GM19240 (cell line): ENCODE measurements around the gene TRPT1.
"Not testable (repeated sequence)": the region's sequence is repeated elsewhere in the genome, so short reads cannot be mapped to it uniquely, and the experiment has no call there.

Experiments
- DNase-seq: peaks from one replicate; pipeline ENCODE4 v3.0.0; 2011; ENCODE audit warnings: low spot score; ENCODE audit not compliant: insufficient read length

The TRPT1 gene

DNA sequence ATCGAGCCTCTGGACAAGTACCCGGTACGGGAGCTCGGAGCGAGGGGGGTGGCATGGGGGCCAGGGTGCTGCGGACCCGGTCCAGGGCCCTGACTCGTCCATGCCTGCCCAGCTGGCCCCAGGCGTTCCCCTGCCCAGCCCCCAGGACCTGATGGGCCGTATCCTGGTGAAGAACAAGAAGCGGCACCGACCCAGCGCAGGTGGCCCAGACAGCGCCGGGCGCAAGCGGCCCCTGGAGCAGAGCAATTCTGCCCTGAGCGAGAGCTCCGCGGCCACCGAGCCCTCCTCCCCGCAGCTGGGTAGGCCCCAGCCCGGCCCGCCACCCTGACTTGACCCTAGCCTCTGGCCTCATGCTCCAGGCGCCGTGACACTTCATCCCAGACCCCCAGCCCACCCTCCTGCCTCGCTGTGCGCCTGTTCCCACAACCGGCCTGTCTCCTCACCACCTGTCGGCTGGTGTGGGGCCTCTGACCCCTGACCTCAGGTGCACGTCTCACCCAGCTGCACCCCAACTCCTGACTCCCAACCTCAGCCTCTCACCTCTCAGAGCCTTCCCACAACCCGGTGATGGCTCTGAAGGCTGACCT, 33.1 kb upstream of the TRPT1 start:
- DNase-seq, result no peak

DNA sequence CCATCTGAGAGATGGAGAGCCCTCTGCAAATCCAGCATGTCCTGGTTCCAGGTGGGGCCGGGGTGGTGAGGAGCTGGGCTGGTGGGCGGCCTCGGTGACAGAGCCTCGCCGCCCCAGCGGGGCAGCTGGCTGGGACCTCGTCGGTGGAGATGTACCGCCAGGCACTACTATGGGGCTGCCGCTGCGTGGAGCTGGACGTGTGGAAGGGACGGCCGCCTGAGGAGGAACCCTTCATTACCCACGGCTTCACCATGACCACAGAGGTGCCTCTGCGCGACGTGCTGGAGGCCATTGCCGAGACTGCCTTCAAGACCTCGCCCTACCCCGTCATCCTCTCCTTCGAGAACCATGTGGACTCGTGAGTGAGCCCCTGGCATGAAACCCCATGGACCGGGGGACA, 32.4 kb upstream of the TRPT1 start:
- DNase-seq, result no peak

DNA sequence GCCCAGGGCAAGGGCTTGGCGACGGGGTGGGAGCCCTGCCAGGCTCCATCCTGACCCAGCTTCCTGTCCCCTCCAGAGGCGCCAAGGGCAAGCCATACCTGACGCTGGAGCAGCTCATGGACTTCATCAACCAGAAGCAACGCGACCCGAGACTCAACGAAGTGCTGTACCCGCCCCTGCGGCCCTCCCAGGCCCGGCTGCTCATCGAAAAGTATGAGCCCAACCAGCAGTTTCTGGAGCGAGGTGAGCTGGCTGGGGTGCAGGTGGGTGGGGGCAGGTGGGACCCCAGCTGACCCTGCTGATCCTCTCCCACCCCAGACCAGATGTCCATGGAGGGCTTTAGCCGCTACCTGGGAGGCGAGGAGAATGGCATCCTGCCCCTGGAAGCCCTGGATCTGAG, 30.3 kb upstream of the TRPT1 start:
- DNase-seq, result no peak

DNA sequence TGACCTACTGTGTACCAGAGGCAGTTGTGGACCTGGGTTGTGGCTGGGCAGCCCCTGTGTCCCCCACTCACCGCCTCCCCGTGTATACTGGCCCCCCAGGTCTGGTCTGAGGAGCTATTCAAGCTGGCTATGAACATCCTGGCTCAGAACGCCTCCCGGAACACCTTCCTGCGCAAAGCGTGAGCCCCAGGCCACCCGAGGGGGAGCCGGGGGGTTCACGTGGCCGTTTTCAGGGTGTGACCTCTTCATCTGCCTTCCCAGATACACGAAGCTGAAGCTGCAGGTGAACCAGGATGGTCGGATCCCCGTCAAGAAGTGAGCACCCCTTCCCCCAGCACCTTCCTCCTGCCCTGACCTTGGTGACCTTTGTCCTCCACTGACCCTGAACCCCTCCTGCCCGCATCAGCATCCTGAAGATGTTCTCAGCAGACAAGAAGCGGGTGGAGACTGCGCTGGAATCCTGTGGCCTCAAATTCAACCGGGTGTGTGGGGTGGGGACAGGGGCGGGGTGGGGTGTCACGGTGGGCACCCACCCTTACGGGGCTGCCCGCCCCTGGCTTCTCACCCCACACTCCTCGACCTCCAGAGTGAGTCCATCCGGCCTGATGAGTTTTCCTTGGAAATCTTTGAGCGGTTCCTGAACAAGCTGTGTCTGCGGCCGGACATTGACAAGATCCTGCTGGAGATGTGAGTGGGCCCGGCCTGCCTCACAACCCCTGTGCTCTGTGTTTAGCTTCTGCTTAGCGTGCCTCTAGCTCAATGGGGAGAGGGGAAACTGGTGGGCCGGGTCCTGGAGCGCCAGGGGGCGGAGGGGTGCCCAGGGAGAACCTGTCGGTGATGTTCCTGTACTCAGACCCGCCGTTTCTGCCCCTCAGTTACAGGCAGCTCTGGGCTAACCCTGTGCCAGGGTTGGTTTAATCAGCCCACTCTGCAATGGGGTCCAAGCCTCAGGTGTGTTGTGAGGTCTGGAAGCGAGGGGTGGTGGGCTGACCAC, 29.4 kb upstream of the TRPT1 start:
- no peak for DNase-seq

DNA sequence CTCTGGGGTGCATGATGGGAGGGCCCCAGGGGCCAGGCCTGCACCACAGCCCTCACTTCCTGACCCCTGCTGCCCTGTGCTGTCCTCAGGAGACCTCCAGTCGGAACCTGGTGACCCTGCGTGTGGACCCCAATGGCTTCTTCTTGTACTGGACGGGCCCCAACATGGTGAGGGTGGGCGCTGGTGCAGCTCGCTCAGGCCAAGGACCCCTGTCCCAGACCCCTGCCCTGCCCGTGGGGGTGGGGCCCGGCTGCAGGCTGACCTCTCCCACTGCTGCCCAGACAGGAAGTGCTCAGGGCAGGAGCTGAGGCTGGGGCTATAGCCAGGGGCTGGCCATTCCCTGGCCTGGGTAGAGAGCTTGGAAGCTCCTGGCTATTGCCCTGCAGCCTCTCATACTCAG, 28.3 kb upstream of the TRPT1 start:
- DNase-seq, result no peak

DNA sequence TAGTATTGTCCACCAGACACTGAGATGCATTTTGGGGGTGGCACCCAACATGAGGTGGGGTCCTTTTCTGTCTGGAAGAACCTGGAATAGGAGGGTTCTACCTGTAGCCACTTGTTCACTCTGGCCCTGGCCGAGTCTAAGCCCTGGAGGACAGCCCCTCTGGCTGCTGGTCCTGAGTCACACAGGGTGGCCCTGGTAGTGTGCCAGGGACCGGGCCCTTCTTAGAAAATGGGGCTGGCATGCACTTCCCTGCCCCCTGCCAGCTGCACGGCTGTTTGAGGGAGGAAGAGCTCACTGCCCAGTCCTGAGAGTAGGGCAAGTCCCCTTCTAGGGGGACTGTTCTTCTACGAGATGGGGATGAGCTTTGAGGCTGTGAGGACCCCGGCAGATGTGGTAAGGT, 27.5 kb upstream of the TRPT1 start:
- DNase-seq, result no peak

DNA sequence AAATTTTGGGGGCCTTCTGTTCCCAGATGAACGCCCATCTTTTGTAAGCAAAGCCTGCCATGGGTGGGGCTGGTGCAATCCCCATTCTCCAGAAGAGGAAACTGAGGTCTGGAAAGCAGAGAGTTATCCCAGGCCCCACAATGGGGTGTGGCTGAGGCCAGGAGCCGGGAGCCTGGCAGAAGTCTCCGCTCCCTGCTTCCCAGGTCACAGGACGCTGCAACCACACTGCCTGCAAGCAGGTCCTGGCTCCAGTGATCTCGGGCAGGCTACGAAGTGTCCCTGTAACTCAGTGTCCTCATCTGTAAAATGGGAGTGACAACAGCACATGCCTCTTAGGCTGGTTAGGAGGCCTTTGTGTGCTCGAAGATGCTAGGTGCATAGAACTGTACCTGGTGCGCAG, 27.1 kb upstream of the TRPT1 start:
- DNase-seq, result no peak

DNA sequence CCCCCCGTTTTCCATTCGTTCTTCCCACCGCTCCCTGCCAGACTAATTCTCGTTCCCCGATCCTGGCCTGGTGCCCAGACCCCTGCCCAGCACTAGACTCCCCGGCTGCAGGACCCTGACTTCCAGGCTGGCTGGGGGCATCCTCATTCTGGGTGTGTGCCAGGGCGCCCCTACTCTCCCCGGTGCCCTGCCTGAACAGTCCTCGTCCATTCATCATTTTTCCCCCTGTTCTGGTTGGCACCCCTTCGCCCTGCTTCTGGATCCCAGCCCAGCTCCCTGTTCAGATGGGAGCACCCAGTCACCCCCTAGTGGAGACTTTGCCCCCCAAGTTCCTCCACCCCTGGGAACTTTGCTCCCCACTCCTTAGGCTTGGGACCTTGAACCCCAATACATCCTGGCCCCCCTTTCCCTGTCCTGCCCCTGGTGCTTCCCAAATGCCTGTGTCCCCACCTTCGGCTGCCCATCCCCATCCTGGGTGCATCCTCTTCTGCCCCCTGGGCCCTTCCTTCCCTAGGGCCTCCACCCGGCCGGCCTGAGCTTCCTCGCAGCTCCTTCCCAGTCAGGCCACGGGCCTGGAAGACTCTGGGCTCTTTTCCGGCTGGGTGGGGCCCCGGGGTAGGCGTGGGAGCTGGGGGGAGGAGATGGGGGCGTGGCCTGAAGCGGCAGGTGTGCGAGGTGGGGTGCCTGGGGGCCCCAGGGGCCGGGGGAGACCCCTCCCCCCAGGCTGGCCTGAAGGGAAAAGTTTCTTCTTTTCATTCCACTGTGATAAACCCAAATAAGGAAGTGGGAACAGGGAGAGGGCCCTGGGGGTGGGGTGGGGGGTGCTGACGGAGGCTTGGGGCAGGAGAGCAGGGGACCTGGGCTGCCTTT, 26.3 kb upstream of the TRPT1 start:
- DNase-seq, result no peak

DNA sequence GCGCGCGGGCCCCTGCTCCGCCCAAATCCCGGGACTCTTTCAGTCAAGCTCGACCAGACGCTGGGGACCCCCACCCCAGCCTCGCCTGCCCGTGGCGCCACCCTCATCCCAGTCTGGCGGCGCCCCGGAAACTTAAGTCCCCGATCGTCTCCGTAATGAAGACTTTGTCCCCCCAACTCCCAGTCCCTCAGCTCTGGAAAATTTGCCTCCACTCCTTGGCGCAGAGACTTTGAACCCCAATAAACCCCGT, 25.7 kb upstream of the TRPT1 start:
- DNase-seq, result no peak

DNA sequence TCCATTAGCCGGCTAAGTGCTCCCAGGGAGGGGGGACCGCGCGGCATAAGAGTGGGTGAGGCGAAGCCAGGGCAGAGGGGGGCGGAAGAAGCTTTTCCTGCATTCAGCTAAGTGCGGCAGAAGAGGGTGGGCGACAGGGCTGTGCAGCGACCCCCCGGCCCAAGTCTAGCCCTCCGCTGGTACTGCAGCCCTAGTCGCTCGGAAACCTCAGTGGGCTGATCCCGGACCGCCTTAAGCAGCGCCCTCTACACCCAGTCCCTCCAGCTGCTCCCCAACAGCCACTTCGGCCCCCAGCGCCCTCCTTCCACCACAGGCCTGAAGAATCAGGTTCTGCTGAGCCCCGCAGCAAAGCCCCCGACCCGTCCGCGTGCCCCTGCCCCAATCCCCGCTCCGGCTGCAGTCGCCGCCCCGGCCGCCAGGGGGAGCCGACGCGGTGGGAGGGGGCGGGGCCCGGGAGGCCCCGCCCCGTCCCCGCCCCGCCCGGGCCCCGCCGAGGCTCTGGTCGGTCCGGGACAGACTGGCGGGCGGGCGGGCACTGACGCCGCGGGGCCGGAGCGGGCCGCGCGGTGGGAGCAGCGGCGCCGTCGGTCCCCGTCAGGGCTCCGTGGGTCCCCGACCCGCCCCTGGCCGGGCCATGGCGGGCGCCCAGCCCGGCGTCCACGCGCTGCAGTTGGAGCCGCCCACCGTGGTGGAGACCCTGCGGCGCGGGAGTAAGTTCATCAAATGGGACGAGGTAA, 25.2 kb upstream of the TRPT1 start, which contains the start of gene PLCB3:
Gene PLCB3 (plus strand): TSS at position 515 of the 737 bp plus-strand sequence. CDS start 120 bp downstream, at position 635.
- peak; percentile 79 for DNase-seq

DNA sequence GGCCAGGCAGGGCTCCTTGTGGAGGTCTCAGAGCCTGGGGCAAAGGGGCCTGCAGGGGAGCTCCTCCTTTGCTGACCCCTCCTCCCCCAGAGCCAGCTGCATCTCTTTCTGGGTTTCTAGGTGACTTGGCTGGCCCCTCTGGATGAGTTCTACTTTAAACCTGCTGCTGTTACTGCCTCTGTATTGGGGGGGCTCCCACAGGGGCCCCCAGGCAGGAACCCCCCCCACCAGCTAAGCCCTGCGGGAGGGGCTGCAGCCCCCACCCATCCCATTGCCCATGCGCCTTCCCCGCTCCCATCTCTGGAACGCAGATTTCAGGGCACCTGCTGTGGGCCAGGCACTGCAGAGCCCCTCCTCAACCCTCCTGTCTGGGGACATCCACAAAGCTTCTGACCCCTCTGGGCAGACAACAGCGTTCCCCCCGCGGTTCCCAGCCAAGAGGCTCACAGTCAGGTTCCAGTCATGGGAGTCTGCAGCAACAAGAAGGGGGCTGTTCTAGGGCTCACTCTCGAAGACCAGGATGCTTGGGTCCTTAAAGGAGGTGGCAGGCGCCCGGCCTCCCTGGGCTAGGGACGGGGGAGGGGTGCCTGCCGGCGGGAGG, 24.5 kb upstream of the TRPT1 start:
- no peak for DNase-seq

DNA sequence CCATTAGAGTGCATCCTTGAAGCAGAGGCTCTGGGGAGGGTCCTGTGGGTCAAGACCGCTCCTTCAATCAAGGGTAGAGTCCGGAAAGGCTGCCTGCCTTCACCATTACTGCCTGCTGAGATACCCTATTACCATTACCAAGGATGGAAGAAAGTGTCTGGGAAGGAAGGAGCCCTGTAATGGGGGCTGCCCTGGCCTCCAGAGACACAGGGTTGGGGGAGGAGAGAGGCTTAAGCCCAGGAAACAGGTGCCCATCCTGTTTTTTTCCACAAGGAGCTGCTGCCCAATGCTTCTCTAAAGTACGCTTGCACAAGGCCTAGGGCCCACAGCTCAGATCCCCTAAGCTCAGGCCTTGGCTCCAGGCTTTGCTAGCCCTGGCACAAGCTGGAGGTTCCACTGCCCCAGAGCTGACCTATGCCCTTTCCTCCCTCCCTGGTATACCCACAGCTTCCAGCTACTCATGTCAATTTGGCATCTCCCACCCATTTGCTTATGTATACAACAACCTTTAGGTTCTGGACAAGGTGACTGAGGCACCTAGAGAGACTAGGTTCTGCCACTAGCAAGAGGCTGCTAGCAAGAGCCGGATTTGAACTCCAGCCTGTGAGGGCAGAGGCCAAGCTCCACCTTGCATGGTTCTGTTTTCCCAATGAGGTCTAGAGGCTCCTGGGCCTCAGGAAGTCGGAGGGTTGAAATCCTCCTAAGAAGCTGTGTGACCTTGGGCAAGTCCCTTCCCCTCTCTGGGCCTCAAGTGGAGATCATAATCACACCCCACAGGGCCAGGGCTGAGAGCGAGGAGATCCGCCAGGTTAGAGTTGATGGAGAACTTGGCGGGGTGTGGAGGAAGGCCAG, 23.8 kb upstream of the TRPT1 start:
- DNase-seq, result no peak

DNA sequence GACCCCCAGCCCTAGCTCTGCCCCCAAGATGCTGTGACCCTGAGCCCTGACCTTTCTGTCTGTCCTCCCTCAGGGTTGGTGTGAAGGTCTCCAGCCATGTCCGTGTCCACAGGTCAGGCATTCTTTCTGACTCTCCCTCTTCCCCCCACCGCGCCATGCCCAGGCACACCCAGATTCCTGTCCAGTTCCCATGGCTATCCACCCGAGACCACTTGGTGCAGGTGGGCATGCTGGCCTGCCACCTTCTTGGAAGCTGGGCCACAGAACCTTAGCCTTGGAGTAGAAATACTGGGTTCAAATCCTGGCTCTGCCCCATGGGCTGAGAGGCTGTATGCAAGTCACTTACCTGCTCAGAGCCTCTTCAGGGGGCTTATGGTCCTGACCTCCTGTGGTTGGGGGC, 23.1 kb upstream of the TRPT1 start:
- DNase-seq, result no peak

DNA sequence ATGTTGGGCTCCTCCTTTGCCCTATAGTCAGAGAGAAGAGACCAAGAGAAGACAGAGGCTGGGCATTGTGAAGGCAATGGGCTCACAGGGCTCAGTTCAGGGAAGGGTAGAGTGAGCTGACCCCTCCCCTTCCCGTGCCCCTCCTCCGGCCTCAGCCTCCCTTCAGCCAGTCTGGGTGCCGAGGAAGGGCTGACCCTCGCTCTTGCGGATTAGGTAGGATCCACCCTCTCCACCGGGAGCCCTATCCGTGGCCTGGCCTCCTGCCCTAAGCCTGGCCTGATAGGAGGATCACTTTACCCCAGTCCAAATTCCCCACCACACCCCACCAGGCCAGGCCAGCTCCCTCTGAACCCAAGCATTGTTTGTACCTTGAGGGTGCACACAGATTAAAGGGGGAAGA, 22.6 kb upstream of the TRPT1 start:
- no peak for DNase-seq

DNA sequence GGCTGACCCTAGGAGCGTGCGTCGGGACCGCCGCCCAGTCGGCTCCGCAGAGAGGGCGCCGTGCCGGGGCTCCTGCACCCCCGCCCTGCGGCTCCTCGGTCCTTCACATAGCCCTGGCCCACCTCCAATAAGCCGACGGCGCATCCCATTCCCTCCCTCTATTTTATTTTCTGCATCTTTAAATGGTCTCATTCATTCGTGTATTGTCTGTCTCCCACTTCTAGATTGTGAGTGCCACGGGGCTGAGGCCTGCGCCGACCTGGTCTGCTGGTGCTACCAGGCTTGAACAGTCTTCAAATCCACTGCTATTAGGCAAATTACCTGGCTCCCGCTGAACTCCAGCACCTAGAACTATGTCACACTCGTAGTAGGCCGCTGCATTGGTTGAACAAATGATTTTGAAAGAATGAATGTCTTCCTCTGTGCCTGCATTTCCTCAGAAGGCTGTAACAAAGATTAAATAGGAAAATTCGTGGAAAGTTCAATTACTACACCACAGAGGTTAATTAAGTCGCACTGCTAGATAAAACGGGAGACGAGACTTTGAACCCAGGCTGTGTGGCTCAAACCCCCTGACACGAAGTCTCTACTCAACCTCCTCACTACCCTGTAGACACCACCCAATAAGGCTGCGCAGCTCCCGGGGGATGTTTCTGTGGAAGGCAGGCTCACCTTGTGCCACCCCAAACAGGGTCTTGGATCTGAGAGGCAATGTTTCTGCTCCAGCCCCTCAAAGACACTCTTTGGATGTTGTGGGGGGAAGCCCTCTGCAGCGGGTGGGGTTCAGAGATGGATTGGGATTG, 21.9 kb upstream of the TRPT1 start:
- no peak for DNase-seq

DNA sequence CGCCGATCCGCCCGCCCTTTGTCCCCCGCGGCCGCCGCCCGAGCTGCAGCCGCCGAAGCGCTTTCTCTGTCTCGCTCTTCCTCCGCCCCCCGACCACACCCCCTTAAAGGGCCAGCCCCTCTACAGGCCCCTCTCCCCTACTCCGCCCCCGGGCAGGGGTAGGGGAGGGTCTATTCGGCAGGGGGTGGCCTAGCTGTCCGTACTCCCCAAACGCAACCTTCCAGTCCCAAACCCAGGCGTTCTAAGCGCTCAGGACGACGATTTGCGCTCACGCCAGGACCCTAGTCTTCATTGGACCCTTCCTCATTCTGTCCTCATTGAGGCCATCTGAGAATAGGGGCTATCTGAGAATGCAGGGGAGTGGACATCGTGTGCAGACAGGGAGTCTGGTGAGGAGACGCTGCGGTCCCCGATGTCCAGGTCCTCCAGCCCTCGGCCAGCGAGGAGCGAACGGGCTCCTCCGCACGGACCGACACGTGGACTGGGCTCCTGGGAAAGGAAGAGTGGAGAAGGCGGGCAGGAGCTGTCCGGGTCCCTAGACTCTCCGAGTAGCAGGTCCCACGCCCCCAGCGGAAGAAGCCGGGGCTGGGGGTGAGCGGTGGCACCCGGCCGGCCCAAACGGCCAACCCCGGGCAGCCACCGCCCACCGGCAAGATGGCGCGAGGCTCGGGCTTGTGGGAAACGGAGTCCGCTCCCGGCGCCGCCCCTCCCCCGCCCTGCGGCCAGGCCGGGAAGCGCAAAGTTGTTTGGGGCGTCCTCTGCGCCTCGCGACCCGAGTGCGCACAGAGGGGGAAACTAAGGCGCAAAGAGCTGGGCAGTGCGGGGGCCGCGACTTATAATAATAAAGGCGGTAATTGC, 21.1 kb upstream of the TRPT1 start, which contains the start of gene PPP1R14B:
Gene PPP1R14B (minus strand): TSS at position 73 of the 858 bp plus-strand sequence. CDS start 270 bp downstream, outside the sequence.
- peak; percentile 83 for DNase-seq

DNA sequence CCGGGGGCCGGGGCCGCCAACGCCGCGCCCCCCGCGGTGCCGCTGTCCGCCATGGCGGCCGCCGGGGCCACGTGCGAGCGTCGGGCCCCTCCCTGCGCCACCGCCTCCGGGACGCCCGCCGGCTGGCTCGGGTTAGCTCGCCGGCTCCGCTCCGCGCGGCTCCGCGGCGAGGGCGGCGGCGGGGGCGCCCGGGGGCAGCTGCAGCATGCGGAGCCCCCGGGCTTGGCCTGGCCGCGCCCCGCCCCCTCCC, 20.6 kb upstream of the TRPT1 start:
- DNase-seq, result not testable (repeated sequence)
